ENCODE results near the gene NKAIN1. TPM values are rescaled to one million over a fixed set of nuclear protein-coding genes. Genes with fewer than 3 reads are reported as not detected.

NKAIN1 gene
- total RNA-seq, 5 donors from 2014 or later (not counting 1 experiment from before 2014, with no cell fraction given), result 0.13 TPM; not detected in 4

- Mint-ChIP-seq H3K36me3 (no peaks in the 10 kb centered on the region), H3K27me3 (peaks cover 7 to 24% of the 10 kb centered on the region in 2 donors), H3K4me3 (no peak overlapping the region), H3K4me1 (no peaks in the 10 kb centered on the region), H3K9me3 (no peaks in the 10 kb centered on the region), H3K27ac (no peak overlapping the region)
- CTCF ChIA-PET, result no interaction called here
- ATAC-seq (replicated peaks in 1 of 4), result no peak
- no peak for DNase-seq
- no peak overlapping the region for H3K4me3 ChIP-seq (ENCODE audit: control insufficient read depth in 1 of 2, extremely low read depth in 1 of 2, low read length in 1 of 2)
- no peaks in the 10 kb centered on the region for H3K36me3 ChIP-seq (ENCODE audit: control insufficient read depth in 2 of 2, extremely low read depth in 1 of 2, insufficient read depth in 1 of 2, low read length in 1 of 2)
- no CpG with 5 or more reads among the region's 3 CpGs for WGBS (ENCODE audit: insufficient coverage)
- no peaks in the 10 kb centered on the region for H3K9me3 ChIP-seq
- peaks cover 0 to 19% of the 10 kb centered on the region in 2 experiments for H3K27me3 ChIP-seq (replicated peaks in 1 of 2; ENCODE audit: control insufficient read depth in 2 of 2, extremely low read depth in 1 of 2, insufficient read depth in 2 of 2, low read length in 1 of 2)
- no peak overlapping the region for H3K27ac ChIP-seq (ENCODE audit: low read length)
- no peaks in the 10 kb centered on the region for H3K4me1 ChIP-seq (ENCODE audit: control insufficient read depth in 1 of 2, extremely low read depth in 1 of 2, insufficient read depth in 2 of 2, low read length in 2 of 2)
- POLR2A ChIA-PET, result no interaction called here
Measured at GRCh38 chr1:31230378-31230777, 9.3 kb downstream of the NKAIN1 start.

GRCh38 chr1:31228986-31229385, 10.7 kb downstream of the NKAIN1 start:
- no peaks in the 10 kb centered on the region for H3K4me1 Mint-ChIP-seq
- H3K27ac Mint-ChIP-seq, result no peak overlapping the region
- H3K9me3 Mint-ChIP-seq, result no peaks in the 10 kb centered on the region
- Histone ChIP-seq H3K9me3 (no peaks in the 10 kb centered on the region), H3K27me3 (replicated peaks in 1 of 2; ENCODE audit: control insufficient read depth in 2 of 2, extremely low read depth in 1 of 2, insufficient read depth in 2 of 2, low read length in 1 of 2) (peaks cover 0 to 14% of the 10 kb centered on the region in 2 experiments), H3K36me3 (ENCODE audit: control insufficient read depth in 2 of 2, extremely low read depth in 1 of 2, insufficient read depth in 1 of 2, low read length in 1 of 2) (no peaks in the 10 kb centered on the region), H3K4me1 (ENCODE audit: control insufficient read depth in 1 of 2, extremely low read depth in 1 of 2, insufficient read depth in 2 of 2, low read length in 2 of 2) (no peaks in the 10 kb centered on the region), H3K4me3 (ENCODE audit: control insufficient read depth in 1 of 2, extremely low read depth in 1 of 2, low read length in 1 of 2) (no peak overlapping the region), H3K27ac (ENCODE audit: low read length) (no peak overlapping the region)
- no peaks in the 10 kb centered on the region for H3K36me3 Mint-ChIP-seq
- ChIA-PET CTCF (no interaction called here), POLR2A (no interaction called here)
- ATAC-seq (replicated peaks in 1 of 4) (no peak), DNase-seq (no peak)
- peaks cover 0 to 10% of the 10 kb centered on the region in 2 donors for H3K27me3 Mint-ChIP-seq
- no peak overlapping the region for H3K4me3 Mint-ChIP-seq

- Mint-ChIP-seq H3K27me3 (peaks cover 3 to 13% of the 10 kb centered on the region in 2 donors), H3K9me3 (no peaks in the 10 kb centered on the region), H3K4me1 (no peaks in the 10 kb centered on the region), H3K4me3 (no peak overlapping the region), H3K36me3 (no peaks in the 10 kb centered on the region), H3K27ac (no peak overlapping the region)
- ChIA-PET CTCF (no interaction called here), POLR2A (interaction anchor here in 1 of 2 donors (0.6 kb wide), 1 partner anchor 15 kb away, joined by 4 read pairs; no protein-coding TSS in a partner anchor)
- H3K36me3 ChIP-seq (ENCODE audit: control insufficient read depth in 2 of 2, extremely low read depth in 1 of 2, insufficient read depth in 1 of 2, low read length in 1 of 2), result no peaks in the 10 kb centered on the region
- peaks cover 0 to 10% of the 10 kb centered on the region in 2 experiments for H3K27me3 ChIP-seq (replicated peaks in 1 of 2; ENCODE audit: control insufficient read depth in 2 of 2, extremely low read depth in 1 of 2, insufficient read depth in 2 of 2, low read length in 1 of 2)
- DNase-seq (no peak), ATAC-seq (replicated peaks in 1 of 4) (no peak)
- no peak overlapping the region for H3K27ac ChIP-seq (ENCODE audit: low read length)
- no peaks in the 10 kb centered on the region for H3K9me3 ChIP-seq
- no peak overlapping the region for H3K4me3 ChIP-seq (ENCODE audit: control insufficient read depth in 1 of 2, extremely low read depth in 1 of 2, low read length in 1 of 2)
- no peaks in the 10 kb centered on the region for H3K4me1 ChIP-seq (ENCODE audit: control insufficient read depth in 1 of 2, extremely low read depth in 1 of 2, insufficient read depth in 2 of 2, low read length in 2 of 2)
- 94% methylated on average over 3 of the region's 5 CpGs for WGBS (ENCODE audit: insufficient coverage)
Measured at GRCh38 chr1:31227891-31228568, 11.7 kb downstream of the NKAIN1 start.

- DNase-seq, result no peak
- CTCF ChIA-PET, result interaction anchor here in 1 of 2 donors (0.7 kb wide), 1 partner anchor 19 kb away, joined by 4 read pairs; no protein-coding TSS in a partner anchor
Measured at GRCh38 chr1:31224068-31224467, 15.6 kb downstream of the NKAIN1 start.

GRCh38 chr1:31222176-31222575, 17.5 kb downstream of the NKAIN1 start:
- 64% methylated on average over 2 of the region's 3 CpGs for WGBS (ENCODE audit: insufficient coverage)

More at GRCh38 chr1:31224068-31224467, 15.6 kb downstream of the NKAIN1 start:
- H3K4me1 ChIP-seq (ENCODE audit: control insufficient read depth in 1 of 2, extremely low read depth in 1 of 2, insufficient read depth in 2 of 2, low read length in 2 of 2), result no peaks in the 10 kb centered on the region
- no peaks in the 10 kb centered on the region for H3K4me1 Mint-ChIP-seq
- POLR2A ChIA-PET, result no interaction called here
- H3K9me3 Mint-ChIP-seq, result no peaks in the 10 kb centered on the region
- no peaks in the 10 kb centered on the region for H3K36me3 Mint-ChIP-seq
- no peak overlapping the region for H3K27ac ChIP-seq (ENCODE audit: low read length)
- no peak overlapping the region for H3K4me3 ChIP-seq (ENCODE audit: control insufficient read depth in 1 of 2, extremely low read depth in 1 of 2, low read length in 1 of 2)
- 62% methylated on average over 2 of the region's 9 CpGs for WGBS (ENCODE audit: insufficient coverage)
- peaks cover 3 to 10% of the 10 kb centered on the region in 2 donors for H3K27me3 Mint-ChIP-seq
- no peak overlapping the region for H3K27ac Mint-ChIP-seq
- H3K4me3 Mint-ChIP-seq, result no peak overlapping the region
- no peaks in the 10 kb centered on the region for H3K9me3 ChIP-seq
- ATAC-seq (replicated peaks in 1 of 4), result no peak
- H3K36me3 ChIP-seq (ENCODE audit: control insufficient read depth in 2 of 2, extremely low read depth in 1 of 2, insufficient read depth in 1 of 2, low read length in 1 of 2), result no peaks in the 10 kb centered on the region
- H3K27me3 ChIP-seq (replicated peaks in 1 of 2; ENCODE audit: control insufficient read depth in 2 of 2, extremely low read depth in 1 of 2, insufficient read depth in 2 of 2, low read length in 1 of 2), result peaks cover 0 to 15% of the 10 kb centered on the region in 2 experiments

GRCh38 chr1:31221072-31221471, 18.6 kb downstream of the NKAIN1 start:
- DNase-seq (no peak), ATAC-seq (replicated peaks in 1 of 4) (no peak)
- Mint-ChIP-seq H3K4me3 (no peak overlapping the region), H3K36me3 (no peaks in the 10 kb centered on the region), H3K27me3 (peaks cover 3 to 8% of the 10 kb centered on the region in 2 donors), H3K4me1 (no peaks in the 10 kb centered on the region), H3K27ac (no peak overlapping the region), H3K9me3 (no peaks in the 10 kb centered on the region)
- ChIA-PET CTCF (no interaction called here), POLR2A (no interaction called here)
- Histone ChIP-seq H3K27ac (ENCODE audit: low read length) (no peak overlapping the region), H3K27me3 (replicated peaks in 1 of 2; ENCODE audit: control insufficient read depth in 2 of 2, extremely low read depth in 1 of 2, insufficient read depth in 2 of 2, low read length in 1 of 2) (peaks cover 0 to 22% of the 10 kb centered on the region in 2 experiments), H3K9me3 (no peaks in the 10 kb centered on the region), H3K4me1 (ENCODE audit: control insufficient read depth in 1 of 2, extremely low read depth in 1 of 2, insufficient read depth in 2 of 2, low read length in 2 of 2) (no peaks in the 10 kb centered on the region), H3K4me3 (ENCODE audit: control insufficient read depth in 1 of 2, extremely low read depth in 1 of 2, low read length in 1 of 2) (no peak overlapping the region), H3K36me3 (ENCODE audit: control insufficient read depth in 2 of 2, extremely low read depth in 1 of 2, insufficient read depth in 1 of 2, low read length in 1 of 2) (no peaks in the 10 kb centered on the region)
- WGBS (ENCODE audit: insufficient coverage), result 92% methylated on average over 4 of the region's 6 CpGs

More at GRCh38 chr1:31222176-31222575, 17.5 kb downstream of the NKAIN1 start:
- CTCF ChIA-PET, result no interaction called here
- Histone ChIP-seq H3K36me3 (ENCODE audit: control insufficient read depth in 2 of 2, extremely low read depth in 1 of 2, insufficient read depth in 1 of 2, low read length in 1 of 2) (no peaks in the 10 kb centered on the region), H3K4me1 (ENCODE audit: control insufficient read depth in 1 of 2, extremely low read depth in 1 of 2, insufficient read depth in 2 of 2, low read length in 2 of 2) (no peaks in the 10 kb centered on the region), H3K27ac (ENCODE audit: low read length) (no peak overlapping the region), H3K9me3 (no peaks in the 10 kb centered on the region), H3K27me3 (replicated peaks in 1 of 2; ENCODE audit: control insufficient read depth in 2 of 2, extremely low read depth in 1 of 2, insufficient read depth in 2 of 2, low read length in 1 of 2) (peaks cover 0 to 22% of the 10 kb centered on the region in 2 experiments), H3K4me3 (ENCODE audit: control insufficient read depth in 1 of 2, extremely low read depth in 1 of 2, low read length in 1 of 2) (no peak overlapping the region)
- H3K36me3 Mint-ChIP-seq, result no peaks in the 10 kb centered on the region
- POLR2A ChIA-PET, result no interaction called here
- no peak overlapping the region for H3K27ac Mint-ChIP-seq
- no peaks in the 10 kb centered on the region for H3K9me3 Mint-ChIP-seq
- no peak for DNase-seq
- peaks cover 3 to 10% of the 10 kb centered on the region in 2 donors for H3K27me3 Mint-ChIP-seq
- no peak overlapping the region for H3K4me3 Mint-ChIP-seq
- no peaks in the 10 kb centered on the region for H3K4me1 Mint-ChIP-seq
- no peak for ATAC-seq (replicated peaks in 1 of 4)
